ENCODE data around the gene DEFB128.

The DEFB128 gene

DNA sequence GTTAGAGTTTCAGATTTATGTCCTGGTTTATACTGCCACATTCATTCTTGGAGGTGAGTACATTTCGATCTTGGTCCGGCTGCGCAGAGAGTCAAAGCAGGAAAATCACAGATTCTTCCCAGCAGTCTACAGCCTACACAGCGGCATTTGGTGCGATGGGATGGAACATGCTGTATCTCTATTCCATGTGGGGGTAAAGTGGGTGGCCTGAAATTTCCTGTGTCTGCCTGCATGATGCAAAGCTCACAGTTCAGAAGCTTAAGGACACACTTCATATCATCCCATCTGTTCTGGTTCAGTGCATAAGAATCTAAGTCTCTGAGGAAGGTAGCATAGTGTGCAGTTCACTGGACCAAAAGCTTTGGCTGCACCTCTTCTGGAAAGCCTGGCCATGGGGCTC is 32.4 kb downstream of the DEFB128 start, which contains the start of gene DEFB127:
Gene DEFB127 (plus strand): TSS at position 301 of the 400 bp plus-strand sequence. CDS start 91 bp downstream, at position 392.
- TF ChIP-seq ZFX (IDR thresholded peaks at IDR 0.05; ENCODE audit: borderline replicate concordance): no peak
- TF ChIP-seq, protein P1, sequence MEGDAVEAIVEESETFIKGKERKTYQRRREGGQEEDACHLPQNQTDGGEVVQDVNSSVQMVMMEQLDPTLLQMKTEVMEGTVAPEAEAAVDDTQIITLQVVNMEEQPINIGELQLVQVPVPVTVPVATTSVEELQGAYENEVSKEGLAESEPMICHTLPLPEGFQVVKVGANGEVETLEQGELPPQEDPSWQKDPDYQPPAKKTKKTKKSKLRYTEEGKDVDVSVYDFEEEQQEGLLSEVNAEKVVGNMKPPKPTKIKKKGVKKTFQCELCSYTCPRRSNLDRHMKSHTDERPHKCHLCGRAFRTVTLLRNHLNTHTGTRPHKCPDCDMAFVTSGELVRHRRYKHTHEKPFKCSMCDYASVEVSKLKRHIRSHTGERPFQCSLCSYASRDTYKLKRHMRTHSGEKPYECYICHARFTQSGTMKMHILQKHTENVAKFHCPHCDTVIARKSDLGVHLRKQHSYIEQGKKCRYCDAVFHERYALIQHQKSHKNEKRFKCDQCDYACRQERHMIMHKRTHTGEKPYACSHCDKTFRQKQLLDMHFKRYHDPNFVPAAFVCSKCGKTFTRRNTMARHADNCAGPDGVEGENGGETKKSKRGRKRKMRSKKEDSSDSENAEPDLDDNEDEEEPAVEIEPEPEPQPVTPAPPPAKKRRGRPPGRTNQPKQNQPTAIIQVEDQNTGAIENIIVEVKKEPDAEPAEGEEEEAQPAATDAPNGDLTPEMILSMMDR (IDR thresholded peaks at IDR 0.05): no peak
- H3K27ac ChIP-seq: no peak within 1 kb of the TSS

DNA sequence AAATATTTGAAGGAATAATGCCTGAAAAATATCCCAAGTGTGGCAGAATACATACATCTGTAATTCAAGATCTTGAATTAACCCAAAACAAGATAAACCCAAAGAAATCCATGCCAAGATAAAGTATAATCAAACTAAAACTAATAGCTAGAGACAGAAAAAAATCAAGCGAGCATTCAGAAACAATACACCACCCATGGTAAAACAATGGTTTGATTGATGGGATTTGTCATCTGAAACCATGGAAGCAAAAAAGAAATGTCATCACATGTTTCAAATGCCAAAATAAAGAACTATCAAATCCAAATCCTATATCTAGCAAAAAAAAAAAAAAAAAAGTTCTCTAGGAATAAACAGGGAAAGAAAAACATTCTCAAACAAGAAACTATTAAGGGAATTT is 37.4 kb downstream of the DEFB128 start:
- H3K27ac ChIP-seq: no peak overlapping the region
- no peak for TF ChIP-seq ZFX (IDR thresholded peaks at IDR 0.05; ENCODE audit: borderline replicate concordance)
- TF ChIP-seq, protein P1 (IDR thresholded peaks at IDR 0.05): no peak

- TF ChIP-seq ZFX (IDR thresholded peaks at IDR 0.05; ENCODE audit: borderline replicate concordance): no peak
- TF ChIP-seq, protein P1 (IDR thresholded peaks at IDR 0.05): no peak
- no peak overlapping the region for H3K27ac ChIP-seq
Measured at GRCh38 chr20:145877-146276, 43.6 kb downstream of the DEFB128 start.

- no peak within 1 kb of the TSS for H3K27ac ChIP-seq
- TF ChIP-seq ZFX (IDR thresholded peaks at IDR 0.05; ENCODE audit: borderline replicate concordance): no peak
- TF ChIP-seq, protein P1 (IDR thresholded peaks at IDR 0.05): no peak
Measured at GRCh38 chr20:142290-142689, 47.2 kb downstream of the DEFB128 start, which contains the start of gene DEFB126. DEFB126 (plus strand) TSS chr20:142590; CDS start chr20:142629, 39 bp downstream.

All from 22Rv1 (cell line).